HG03280 (cell line): Measurements from ENCODE around the gene SIPA1.
A peak's percentile ranks its signal among the peaks of the same experiment; 100 is the strongest.

Experiments
- ATAC-seq: cut with Tn5 transposase; IDR thresholded peaks from one replicate; pipeline ENCODE4 v1.9.1; 2021; ENCODE audit warnings: mild to moderate bottlenecking, moderate library complexity; ENCODE audit not compliant: unreplicated experiment

SIPA1 gene

GRCh38 chr11:65609229-65609628, 28.7 kb upstream of the SIPA1 start:
- ATAC-seq: no peak

GRCh38 chr11:65609665-65610064, 28.2 kb upstream of the SIPA1 start:
- no peak for ATAC-seq

GRCh38 chr11:65610404-65610803, 27.5 kb upstream of the SIPA1 start:
- no peak for ATAC-seq

- no peak for ATAC-seq
Observed at GRCh38 chr11:65611028-65611757, 26.7 kb upstream of the SIPA1 start.

DNA sequence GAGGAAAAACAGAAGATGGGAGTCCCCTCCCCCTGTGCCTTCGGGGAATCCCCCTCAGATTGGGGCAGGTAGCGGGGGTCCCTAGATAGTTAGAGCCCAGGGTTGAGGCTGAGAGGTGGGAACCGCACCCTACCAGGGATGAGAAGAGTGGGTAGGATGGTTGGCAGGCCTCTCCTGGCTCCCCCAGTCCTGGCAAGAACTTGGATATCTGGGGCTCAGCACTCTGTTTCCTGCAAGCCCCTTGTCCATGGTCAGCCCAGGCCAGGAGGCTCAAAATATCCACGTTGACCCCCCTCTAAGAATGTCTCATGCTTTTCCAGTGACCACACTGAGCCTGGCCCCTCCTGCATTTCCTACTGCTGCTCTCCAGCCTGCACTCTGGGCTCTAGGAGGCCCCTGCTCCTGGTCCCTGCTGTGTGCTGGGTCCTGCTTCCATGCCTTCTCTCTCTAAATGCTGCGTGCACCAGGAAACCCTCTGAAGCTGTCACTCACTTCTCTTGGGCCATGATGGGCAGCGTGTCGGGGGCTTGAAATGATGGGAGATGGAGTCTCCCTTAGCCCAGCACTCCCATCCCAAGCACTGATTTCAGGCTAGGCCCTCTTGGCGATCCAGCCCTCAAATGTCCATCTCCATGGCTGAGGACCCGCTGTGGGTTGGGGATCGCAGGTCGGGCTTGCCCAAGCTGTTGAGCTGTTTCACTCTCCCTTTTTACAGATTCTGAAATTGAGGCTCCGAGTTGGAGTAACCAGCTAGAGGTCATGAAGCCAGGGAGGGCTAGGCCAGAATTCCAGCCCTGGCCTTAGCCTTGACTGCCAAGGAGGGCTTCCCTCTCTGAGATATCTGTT, 25.9 kb upstream of the SIPA1 start:
- no peak for ATAC-seq

DNA sequence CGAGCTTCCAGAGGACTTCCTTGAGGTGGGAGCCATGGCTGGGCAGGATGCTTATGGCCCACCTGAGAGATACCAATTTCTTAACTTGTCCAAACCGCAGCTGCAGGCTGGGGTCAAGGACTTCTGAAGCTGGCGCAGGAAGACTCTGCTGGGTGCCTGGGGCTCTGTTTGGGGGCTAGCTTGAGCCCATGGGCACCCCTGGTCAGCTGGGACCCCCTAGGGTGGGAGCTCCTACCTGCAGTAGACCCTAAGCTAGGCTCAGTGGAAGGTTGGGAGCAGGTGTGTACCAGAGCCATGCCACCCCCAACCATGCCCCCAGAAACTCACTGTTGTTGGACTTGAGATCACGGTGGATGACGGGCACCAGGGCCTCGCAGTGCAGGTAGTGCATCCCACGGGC, 25.2 kb upstream of the SIPA1 start:
- ATAC-seq: no peak

DNA sequence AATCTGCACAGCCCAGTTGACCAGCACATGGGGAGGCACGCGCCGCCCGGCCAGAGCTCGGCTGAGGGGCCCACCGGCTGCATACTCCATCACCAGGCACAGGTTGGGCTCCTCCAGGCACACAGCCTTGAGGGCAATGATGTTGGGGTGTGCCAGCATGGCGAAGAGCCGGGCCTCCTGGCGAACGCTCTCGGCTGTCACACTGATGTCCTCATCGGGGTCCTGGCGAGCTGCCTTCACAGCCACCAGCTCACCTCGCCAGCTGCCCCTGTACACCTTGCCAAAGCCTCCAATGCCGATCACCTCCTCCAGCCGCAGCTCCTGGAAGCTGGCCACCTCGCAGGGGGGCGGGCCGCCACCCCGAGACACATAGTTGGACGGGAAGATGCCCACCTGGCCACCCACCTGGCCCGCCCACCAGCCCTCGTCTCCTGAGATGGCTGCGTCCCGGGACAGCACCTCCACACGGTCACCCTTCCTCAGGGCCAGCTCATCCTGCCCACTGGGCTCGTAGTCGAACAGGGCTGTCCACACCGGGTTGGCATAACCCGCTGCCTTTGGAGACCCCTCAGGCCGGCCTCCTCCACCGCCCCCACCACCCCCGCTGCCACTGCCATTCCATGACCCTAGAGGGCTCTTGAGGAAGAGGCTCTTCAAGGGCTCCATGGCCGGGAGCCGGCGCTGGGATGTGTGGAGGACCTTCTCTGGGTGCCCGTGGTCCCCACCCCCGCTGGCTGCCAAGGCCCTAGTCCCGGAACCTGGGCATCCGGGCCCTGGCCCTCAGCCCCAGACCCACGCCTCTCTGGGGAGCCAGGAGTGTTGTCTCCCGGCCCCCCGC, 24.6 kb upstream of the SIPA1 start:
- no peak for ATAC-seq

GRCh38 chr11:65615229-65615949, 22.5 kb upstream of the SIPA1 start, which contains the start of gene PCNX3:
TSS of gene PCNX3 (plus strand) at chr11:65615776. CDS start at chr11:65616312, 536 bp downstream.
- peak; percentile 81 for ATAC-seq

DNA sequence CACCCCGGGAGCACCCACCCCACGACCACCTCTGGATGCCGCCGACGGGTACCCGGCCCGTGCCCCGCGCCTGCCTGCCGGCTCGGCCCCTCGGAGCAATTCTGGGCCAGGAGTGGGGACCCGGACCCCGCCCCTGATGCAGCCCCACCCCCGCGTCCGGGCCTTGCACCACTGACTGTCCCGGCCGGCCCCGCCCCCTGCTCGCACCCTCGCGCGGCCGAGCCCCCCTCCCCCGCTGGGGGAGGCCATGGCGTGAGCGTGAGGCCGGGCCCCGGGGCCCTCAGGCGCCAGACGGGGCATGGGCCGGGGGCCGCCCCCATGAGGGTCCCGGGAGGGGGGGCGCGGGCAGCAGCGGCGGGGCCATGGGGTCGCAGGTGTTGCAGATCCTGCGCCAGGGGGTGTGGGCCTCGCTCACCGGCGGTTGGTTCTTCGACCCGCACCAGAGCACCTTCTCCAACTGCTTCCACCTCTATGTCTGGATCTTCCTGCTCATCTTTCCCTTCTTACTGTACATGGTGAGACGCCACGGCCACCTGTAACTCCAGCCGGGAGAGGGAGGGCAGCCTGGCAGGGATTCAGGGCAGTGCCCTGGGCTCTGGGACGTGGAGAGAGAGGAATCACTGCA, 21.8 kb upstream of the SIPA1 start:
- peak; percentile 7 for ATAC-seq

GRCh38 chr11:65616575-65617001, 21.3 kb upstream of the SIPA1 start:
- no peak for ATAC-seq

DNA sequence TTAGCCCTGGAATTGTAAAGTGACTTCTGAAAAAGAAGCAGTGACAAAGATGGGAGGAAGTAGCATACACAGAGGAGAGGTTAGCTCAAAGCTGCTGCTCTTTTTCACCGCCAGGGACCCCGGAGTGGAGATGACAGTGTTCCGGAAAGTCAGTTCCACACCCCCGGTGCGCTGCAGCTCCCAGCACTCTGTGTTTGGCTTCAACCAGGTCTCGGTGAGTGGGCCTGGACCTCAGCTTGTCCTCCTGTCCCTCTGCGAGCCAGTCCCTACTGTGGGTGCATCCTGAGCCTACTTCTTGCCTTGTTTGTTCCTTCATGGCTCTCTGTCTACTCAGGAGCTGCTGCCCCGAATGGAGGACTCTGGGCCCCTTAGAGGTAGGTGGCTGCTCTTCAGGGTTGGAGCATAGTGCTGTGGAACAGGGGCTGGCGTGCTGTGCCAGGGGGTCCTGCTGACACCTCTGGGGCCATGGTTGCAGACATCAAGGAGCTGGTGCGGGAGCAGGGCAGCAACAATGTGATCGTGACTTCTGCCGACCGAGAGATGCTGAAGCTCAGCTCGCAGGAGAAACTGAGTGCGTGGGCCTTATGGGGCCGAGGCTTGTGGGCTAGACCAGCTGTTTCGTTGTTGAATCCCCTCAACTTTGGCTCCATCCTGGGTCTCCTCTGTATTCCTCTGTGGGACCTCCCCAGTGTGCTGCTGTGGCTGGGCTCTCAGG, 20.6 kb upstream of the SIPA1 start:
- ATAC-seq: no peak

GRCh38 chr11:65617990-65618751, 19.7 kb upstream of the SIPA1 start:
- no peak for ATAC-seq

DNA sequence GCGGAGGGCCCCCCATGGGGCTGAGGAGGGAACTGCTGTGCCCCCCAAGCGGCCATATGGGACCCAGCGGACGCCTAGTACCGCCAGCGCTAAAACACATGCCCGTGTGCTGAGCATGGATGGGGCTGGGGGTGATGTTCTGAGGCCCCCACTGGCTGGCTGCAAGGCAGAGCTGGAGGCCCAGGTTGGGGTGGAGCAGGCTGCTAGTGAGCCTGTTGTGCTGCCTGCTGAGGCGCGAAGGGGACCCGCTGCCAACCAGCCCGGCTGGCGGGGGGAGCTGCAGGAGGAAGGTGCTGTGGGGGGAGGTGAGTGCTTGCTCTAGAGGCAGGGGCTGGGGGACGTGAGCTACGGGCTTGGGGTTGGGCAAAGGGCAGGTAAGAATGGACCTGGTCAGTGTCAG, 19.1 kb upstream of the SIPA1 start:
- no peak for ATAC-seq

GRCh38 chr11:65619281-65619928, 18.5 kb upstream of the SIPA1 start:
- ATAC-seq: no peak

GRCh38 chr11:65620666-65621065, 17.2 kb upstream of the SIPA1 start:
- ATAC-seq: no peak

DNA sequence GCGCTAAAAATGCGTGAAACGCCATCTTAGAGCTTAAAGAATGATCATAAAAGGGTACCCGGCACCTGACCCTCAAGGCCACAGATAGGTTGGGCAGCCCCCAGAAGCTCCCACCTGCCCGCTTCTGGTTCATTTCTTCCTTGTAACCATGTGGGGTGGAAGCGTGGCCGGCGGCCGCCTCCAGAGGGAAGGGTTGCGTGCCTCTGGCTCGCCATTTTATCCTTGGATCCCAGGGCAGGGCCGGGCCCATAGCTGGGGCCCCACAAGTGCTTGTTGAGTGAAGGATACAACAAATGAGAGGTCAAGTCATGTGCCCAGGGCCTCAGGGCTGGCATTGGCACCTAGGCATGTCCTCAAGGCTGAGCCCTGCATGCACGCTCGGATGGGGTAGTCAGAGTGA, 16.4 kb upstream of the SIPA1 start:
- no peak for ATAC-seq

GRCh38 chr11:65622011-65622410, 15.9 kb upstream of the SIPA1 start:
- ATAC-seq: no peak

DNA sequence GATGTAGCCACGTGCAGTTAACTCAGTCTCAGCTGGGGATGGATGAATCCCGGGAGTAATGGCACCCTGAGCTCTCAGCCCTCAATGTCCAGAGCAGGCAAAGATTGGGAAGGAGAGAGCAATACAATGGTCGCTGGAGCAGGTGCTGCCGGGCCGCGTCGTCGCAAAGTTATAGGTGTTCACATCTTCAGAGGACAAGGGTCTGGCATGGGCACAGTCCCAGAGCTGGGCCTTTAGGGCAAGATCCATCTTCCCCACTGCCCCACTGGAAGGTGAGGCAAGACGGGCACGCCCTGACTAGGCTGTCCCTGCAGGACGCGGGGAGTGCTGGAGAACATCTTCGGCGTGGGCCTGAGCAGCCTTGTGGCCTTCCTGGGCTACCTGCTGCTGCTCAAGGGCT, 14.7 kb upstream of the SIPA1 start:
- ATAC-seq: no peak
